Stomach (tissue), 4 donors: Measurements from ENCODE around the gene SAP130.

ENCODE experiments used
- CTCF ChIP-seq, 7 experiments: fragments of 450-650 bp in 4 of 7; fragments of 200-600 bp in 3 of 7; sonication (generic) in 3 of 7; IDR thresholded peaks; one replicate each; pipeline ENCODE4 v1.5.1; 2016 to 2019; ENCODE audit warnings: antibody characterized with exemption in 7 of 7, control low read depth in 2 of 7, mild to moderate bottlenecking in 1 of 7
- EP300 ChIP-seq: sonication (generic); formaldehyde crosslinking; IDR thresholded peaks from one replicate; pipeline ENCODE4 v1.6.1; 2017; ENCODE audit warnings: antibody characterized with exemption
- POLR2A ChIP-seq, 4 donors: fragments of 450-650 bp; IDR thresholded peaks; one replicate each; pipeline ENCODE4 v1.6.1; 2016; ENCODE audit warnings: antibody characterized with exemption in 4 of 4, control low read depth in 2 of 4, mild to moderate bottlenecking in 1 of 4, moderate library complexity in 1 of 4
- POLR2AphosphoS5 ChIP-seq, 3 donors: sonication (generic); formaldehyde crosslinking; IDR thresholded peaks; one replicate each; pipeline ENCODE4 v1.6.1; 2016; ENCODE audit warnings: antibody characterized with exemption in 3 of 3

GRCh38 chr2:127911737-127912136, 116.1 kb downstream of the SAP130 start:
- TF ChIP-seq POLR2A (IDR thresholded peaks at IDR 0.05) (no peak), CTCF (IDR thresholded peaks at IDR 0.05) (no peak), POLR2AphosphoS5 (IDR thresholded peaks at IDR 0.05) (no peak), EP300 (no peak)
